Measurements from ENCODE around the gene TSPAN10.
"Not testable (repeated sequence)": the region's sequence is repeated elsewhere in the genome, so short reads cannot be mapped to it uniquely, and the experiment has no call there.

TSPAN10 gene

DNA sequence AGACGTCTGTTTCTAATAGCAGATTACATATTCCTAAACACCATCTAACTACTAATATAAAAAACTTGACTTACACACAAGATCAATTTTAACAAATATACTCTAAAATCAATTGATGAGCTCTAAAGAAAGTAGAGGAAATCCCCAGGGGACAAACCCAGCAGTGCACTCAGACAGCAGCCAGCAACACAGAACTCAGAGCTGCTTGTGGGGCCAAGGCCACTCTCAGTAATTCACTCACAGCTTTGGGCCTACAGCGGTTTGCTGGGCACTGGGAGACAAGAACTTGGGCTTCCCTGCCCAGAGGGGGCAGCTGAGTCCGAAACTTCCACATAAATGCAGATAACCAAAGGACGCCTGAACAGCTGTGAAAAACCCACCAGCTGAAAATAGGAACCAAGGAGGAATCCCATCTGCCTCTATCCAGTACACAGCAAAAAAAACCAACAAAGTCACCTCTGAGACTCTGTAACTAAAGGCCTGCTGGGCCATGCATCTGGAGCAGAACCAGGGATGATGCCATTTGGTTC is 21.5 kb upstream of the TSPAN10 start:
- Mint-ChIP-seq H3K4me3 (no peak overlapping the region), H3K27ac (peak overlapping the region; percentile 94), H3K4me1 (peaks cover 32% of the 10 kb centered on the region), H3K9me3 (no peaks in the 10 kb centered on the region), H3K36me3 (peaks cover 87% of the 10 kb centered on the region)
- DNase-seq (ENCODE audit: low spot score in 2 of 2), result no peak
- no peak for ATAC-seq

DNA sequence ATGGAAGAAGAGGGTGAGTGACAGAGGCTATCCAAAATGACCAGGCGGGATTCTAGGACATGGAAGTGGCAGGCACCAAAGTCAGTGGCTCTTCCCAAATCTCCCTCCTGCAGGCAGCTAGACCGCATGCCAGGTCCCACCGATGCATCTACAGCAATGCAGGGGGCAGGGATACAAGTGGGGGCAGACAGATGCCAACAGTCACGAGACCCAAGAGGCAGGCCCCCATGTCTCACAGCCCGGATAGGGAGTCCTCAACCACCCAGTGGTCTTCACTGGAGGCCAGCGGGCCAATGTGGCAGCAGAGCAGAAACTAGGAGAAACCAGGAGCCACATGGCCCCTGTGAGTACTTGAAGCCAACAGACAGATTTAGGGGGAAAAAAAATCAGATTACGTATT is 20.1 kb upstream of the TSPAN10 start:
- H3K27ac Mint-ChIP-seq, result peak overlapping the region; percentile 17

DNA sequence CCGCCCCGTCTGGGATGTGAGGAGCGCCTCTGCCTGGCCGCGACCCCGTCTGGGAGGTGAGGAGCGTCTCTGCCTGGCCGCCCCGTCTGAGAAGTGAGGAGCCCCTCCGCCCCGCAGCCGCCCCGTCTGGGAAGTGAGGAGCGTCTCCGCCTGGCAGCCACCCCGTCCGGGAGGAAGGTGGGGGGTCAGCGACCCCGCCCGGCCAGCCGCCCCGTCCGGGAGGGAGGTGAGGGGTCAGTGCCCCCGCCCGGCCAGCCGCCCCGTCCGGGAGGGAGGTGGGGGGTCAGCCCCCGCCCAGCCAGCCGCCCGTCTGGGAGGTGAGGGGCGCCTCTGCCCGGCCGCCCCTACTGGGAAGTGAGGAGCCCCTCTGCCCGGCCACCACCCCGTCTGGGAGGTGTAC is 18.7 kb upstream of the TSPAN10 start:
- H3K9me3 Mint-ChIP-seq; H3K27ac Mint-ChIP-seq; ATAC-seq; H3K4me3 Mint-ChIP-seq; DNase-seq (ENCODE audit: low spot score in 2 of 2): not testable (repeated sequence)
- Mint-ChIP-seq H3K4me1 (peaks cover 40% of the 10 kb centered on the region), H3K36me3 (peaks cover 88% of the 10 kb centered on the region)

More for the DNA sequence above, 20.1 kb upstream of the TSPAN10 start:
- Mint-ChIP-seq H3K9me3 (no peaks in the 10 kb centered on the region), H3K4me3 (no peak overlapping the region), H3K36me3 (peaks cover 88% of the 10 kb centered on the region), H3K4me1 (peaks cover 40% of the 10 kb centered on the region)
- ATAC-seq (no peak), DNase-seq (ENCODE audit: low spot score in 2 of 2) (no peak)

DNA sequence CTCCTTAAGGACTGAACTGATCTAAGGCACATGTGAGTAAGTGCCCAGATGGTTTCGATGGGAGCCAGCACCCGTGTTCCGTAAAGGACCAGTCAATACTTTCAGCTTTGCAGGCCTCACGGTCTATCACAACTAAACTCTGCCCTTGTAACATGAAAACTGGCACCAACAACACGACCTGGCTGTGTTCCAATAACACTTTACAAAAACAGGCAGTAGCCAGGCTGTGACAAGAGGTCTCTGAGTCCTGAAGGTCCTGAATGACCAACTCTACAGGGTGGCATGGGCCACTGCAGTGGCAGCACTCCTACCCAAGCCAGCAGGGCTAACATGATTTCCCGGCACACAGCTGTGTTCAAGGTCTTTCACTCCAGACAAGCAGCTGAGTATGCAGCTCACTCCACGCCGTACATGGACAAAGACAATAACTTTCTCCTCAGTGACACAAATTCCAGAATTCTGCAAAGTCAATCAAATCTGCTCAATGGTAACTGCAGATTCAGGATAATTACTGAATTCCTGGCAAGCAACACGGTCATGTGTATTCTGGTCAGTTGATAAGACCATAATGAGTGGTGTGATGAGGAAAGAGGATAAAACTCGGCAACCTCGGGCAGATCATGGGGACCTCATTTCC is 15.4 kb upstream of the TSPAN10 start:
- DNase-seq (ENCODE audit: low spot score in 2 of 2), result no peak
- no peak for ATAC-seq
- Mint-ChIP-seq H3K9me3 (no peaks in the 10 kb centered on the region), H3K27ac (no peak overlapping the region), H3K4me3 (no peak overlapping the region), H3K4me1 (peaks cover 28% of the 10 kb centered on the region), H3K36me3 (peaks cover 88% of the 10 kb centered on the region)

DNA sequence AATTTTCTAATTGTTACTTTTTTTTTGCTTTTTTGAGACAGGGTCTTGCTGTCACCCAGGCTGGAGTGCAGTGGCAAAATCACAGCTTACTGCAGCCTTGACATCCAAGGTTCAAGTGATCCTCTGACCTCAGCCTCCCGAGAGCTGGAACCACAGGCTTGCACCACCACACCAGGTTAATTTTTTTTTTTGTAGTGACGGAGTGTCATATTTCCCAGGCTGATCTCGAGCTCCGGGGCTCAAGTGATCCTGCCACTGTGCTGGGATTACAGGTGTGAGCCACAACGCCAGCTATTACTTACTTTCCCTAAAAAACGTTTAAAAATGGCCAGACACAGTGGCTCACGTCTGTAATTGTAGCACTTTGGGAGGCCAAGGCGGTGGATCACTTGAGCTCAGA is 6.7 kb upstream of the TSPAN10 start:
- Mint-ChIP-seq H3K36me3 (peaks cover 94% of the 10 kb centered on the region), H3K4me1 (peaks cover 3% of the 10 kb centered on the region), H3K9me3 (no peaks in the 10 kb centered on the region), H3K4me3 (no peak overlapping the region), H3K27ac (peak overlapping the region; percentile 26)
- ATAC-seq (no peak), DNase-seq (ENCODE audit: low spot score in 2 of 2) (no peak)

DNA sequence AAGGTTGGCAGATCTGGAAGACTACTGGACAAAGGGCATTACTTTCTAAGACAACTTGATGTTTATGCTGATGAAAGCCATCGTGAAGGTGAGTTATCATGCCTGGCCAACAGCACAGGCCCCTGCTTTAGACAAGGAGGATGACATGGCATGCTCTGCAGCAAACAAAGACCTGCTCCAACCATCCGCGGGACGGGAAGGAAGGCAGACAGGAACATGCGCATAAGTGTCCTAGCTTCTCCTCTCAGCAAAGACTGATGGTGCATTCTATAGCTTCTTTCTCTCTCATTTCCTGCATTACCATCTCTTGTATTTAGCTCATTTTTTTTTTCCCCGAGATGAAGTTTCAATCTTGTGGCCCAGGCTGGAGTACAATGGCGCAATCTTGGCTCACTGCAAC is 5.5 kb upstream of the TSPAN10 start:
- H3K4me3 Mint-ChIP-seq, result no peak overlapping the region
- H3K9me3 Mint-ChIP-seq, result no peaks in the 10 kb centered on the region
- H3K36me3 Mint-ChIP-seq, result peaks cover 94% of the 10 kb centered on the region
- peaks cover 12% of the 10 kb centered on the region for H3K4me1 Mint-ChIP-seq
- no peak overlapping the region for H3K27ac Mint-ChIP-seq
- ATAC-seq (no peak), DNase-seq (ENCODE audit: low spot score in 2 of 2) (no peak)

DNA sequence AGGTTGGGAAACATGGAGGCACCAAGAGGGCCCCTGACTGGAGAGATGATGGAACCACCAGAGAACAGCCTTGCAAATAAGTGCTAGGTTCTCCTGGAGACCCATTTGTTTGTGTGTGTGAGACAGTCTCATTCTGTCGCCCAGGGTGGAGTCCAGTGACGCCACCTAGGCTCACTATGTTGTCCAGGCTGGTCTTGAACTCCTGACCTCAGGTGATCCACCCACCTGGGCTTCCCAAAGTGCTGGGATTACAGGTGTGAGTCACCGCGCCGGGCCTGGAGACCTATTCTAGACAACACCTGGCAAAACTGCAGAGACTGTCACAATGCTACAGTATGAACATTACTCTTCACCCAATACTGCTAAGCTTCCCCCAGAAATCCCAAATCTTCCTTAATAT is 1.6 kb upstream of the TSPAN10 start:
- H3K27ac Mint-ChIP-seq, result peak overlapping the region; percentile 98
- no peak for ATAC-seq

DNA sequence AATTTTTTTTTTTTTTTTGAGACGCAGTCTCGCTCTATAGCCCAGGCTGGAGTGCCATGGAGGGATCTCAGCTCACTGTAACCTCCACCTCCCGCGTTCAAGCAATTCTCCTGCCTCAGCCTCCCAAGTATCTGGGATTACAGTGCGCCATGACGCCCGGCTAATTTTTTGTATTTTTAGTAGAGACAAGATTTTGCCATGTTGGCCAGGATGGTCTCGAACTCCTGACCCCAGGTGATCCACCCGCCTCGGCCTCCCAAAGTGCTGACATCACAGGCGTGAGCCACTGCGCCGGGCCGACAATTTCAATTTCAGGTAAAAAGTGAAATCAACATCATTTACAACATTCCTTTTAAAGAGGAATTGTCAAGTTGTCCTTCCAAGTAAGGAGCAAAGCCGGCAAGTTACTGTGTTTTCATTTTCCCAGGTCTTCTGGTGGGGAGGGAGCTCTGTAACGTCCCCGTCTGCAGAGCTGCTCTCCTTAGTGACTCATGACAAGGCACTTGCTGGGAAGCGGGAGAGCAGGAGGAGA is 957 bp upstream of the TSPAN10 start:
- peak; percentile 41 for ATAC-seq
- H3K4me1 Mint-ChIP-seq, result peaks cover 12% of the 10 kb centered on the region
- peak overlapping the region; percentile 96 for H3K4me3 Mint-ChIP-seq

More for the DNA sequence above, 1.6 kb upstream of the TSPAN10 start:
- peaks cover 56% of the 10 kb centered on the region for H3K36me3 Mint-ChIP-seq
- peak overlapping the region; percentile 96 for H3K4me3 Mint-ChIP-seq
- H3K9me3 Mint-ChIP-seq, result no peaks in the 10 kb centered on the region
- DNase-seq (ENCODE audit: low spot score in 2 of 2), result no peak
- peaks cover 12% of the 10 kb centered on the region for H3K4me1 Mint-ChIP-seq

DNA sequence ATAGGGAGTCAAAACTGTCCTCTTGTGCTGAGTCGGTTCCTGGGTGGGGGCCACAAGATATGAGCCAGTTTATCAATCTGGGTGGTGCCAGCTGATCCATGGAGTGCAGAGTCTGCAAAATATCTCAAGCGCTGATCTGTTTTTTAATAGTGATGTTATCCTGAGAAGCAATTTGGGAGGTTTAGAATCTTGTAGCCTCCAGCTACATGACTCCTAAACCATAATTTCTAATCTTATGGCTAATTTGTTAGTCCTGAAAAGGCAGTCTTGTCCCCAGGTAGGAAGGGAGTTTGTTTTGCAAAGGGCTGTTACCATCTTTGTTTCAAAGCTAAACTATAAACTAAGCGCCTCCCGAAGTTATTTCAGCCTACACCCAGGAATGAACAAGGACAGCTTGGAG is 1.7 kb downstream of the TSPAN10 start:
- H3K9me3 Mint-ChIP-seq, result no peaks in the 10 kb centered on the region
- H3K4me3 Mint-ChIP-seq, result no peak overlapping the region
- peaks cover 12% of the 10 kb centered on the region for H3K4me1 Mint-ChIP-seq
- no peak for ATAC-seq
- peaks cover 28% of the 10 kb centered on the region for H3K36me3 Mint-ChIP-seq
- H3K27ac Mint-ChIP-seq, result no peak overlapping the region
- no peak for DNase-seq (ENCODE audit: low spot score in 2 of 2)

More for the DNA sequence above, 957 bp upstream of the TSPAN10 start:
- no peaks in the 10 kb centered on the region for H3K9me3 Mint-ChIP-seq
- no peak for DNase-seq (ENCODE audit: low spot score in 2 of 2)
- H3K27ac Mint-ChIP-seq, result peak overlapping the region; percentile 98
- H3K36me3 Mint-ChIP-seq, result peaks cover 50% of the 10 kb centered on the region

DNA sequence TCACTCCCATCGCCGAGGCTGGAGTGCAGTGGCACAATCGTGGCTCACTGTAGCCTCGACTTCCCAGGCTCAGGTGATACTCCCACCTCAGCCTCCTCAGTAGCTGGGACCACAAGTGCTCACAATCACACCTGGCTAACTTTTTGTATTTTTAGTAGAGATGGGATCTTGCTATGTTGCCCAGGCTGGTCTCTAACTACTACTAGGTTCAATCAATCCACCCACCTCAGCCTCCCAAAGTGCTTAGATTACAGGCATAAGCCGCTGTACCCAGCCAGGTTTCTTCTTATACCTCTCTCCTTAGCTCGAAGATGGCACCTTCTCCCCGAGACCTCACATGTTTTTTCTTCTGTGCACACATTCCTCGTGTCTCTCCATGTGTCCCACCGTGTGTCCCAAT is 3.0 kb downstream of the TSPAN10 start:
- ATAC-seq (no peak), DNase-seq (ENCODE audit: low spot score in 2 of 2) (no peak)
- Mint-ChIP-seq H3K27ac (no peak overlapping the region), H3K36me3 (peaks cover 15% of the 10 kb centered on the region), H3K4me1 (peaks cover 12% of the 10 kb centered on the region), H3K9me3 (no peaks in the 10 kb centered on the region), H3K4me3 (no peak overlapping the region)

DNA sequence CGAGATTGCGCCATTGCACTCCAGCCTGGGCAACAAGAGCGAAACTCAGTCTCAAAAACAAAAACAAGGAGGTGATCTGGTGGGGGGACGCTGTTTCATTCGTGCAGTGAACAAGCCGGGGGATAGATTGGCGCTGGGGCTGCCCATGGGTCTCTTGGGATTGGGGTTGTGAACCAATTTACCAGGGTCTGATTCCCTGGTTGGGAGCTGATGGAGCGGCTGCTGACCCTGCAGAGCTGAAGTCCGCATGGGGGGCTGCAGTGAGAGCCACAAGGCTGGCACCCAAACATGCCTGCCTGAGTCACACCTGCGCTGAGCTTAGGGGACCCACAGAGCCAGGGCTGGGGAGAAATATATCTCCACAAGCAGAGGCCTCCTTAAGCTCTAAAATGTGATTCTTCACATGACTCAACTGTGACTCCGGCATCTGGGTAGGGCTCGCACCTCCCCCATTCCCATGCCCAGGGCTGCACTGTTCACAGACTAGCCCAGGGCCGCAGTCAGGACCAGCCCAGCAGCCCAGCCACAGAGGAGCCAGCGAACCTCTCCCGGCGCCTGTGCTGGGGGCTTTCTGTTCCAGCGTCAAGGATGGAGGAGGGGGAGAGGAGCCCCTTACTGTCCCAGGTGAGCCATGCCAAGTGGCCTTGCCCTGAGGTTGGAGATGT is 5.0 kb downstream of the TSPAN10 start:
- DNase-seq (ENCODE audit: low spot score in 2 of 2), result no peak
- H3K9me3 Mint-ChIP-seq, result no peaks in the 10 kb centered on the region
- H3K4me1 Mint-ChIP-seq, result no peaks in the 10 kb centered on the region
- no peaks in the 10 kb centered on the region for H3K36me3 Mint-ChIP-seq
- H3K4me3 Mint-ChIP-seq, result no peak overlapping the region
- no peak for ATAC-seq
- H3K27ac Mint-ChIP-seq, result no peak overlapping the region

DNA sequence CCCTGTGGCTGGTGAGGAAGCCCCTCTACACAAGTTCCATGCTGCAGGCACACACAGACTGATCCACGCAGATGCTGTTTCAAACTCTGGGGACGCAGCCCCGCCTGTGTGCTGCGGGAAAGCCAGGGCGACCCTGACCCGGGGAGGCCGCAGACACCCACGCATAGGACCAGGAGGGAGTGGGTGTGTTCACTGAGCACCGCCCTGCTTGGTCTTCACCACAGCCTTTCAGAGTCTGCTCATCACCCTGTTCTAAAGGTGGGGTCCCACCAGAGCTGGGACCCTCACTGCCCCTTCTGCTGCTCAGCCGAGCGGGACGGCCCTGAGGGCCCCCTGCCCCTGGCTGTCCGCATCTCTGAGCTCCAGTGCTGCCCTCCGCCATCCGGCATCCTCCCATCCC is 7.5 kb downstream of the TSPAN10 start:
- DNase-seq (ENCODE audit: low spot score in 2 of 2) (no peak), ATAC-seq (peak; percentile 32)
- Mint-ChIP-seq H3K9me3 (no peaks in the 10 kb centered on the region), H3K27ac (peak overlapping the region; percentile 58), H3K4me3 (no peak overlapping the region), H3K4me1 (no peaks in the 10 kb centered on the region), H3K36me3 (no peaks in the 10 kb centered on the region)

DNA sequence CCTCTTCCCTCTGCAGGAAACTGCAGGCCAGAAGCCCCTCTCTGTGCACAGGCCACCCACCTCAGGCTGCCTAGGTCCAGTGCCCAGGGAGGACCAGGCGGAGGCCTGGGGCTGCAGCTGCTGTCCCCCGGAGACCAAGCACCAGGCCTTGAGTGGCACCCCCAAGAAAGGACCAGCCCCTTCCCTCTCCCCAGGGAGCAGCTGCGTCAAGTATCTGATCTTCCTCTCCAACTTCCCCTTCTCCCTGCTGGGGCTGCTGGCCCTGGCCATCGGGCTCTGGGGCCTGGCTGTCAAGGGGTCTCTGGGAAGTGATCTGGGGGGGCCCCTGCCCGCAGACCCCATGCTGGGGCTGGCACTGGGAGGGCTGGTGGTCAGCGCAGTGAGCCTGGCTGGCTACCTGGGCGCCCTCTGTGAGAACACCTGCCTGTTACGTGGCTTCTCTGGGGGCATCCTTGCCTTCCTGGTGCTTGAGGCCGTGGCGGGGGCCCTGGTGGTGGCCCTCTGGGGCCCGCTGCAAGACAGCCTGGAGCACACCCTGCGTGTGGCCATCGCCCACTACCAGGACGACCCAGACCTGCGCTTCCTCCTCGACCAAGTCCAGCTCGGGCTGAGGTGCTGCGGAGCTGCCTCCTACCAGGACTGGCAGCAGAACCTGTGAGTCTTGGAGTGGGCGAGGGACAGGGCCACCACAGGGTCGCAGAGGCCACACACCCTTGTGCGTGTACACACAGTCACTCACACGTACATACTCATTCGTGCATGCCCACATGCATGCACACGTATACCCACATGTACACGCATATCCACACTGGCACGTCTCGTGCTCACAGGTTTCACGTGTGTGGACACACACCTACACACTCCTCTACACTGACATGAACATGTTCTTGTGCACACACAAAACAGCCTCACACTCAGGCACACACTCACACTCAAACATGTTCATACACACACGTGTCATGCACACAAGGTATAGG is 8.3 kb downstream of the TSPAN10 start:
- H3K36me3 Mint-ChIP-seq, result no peaks in the 10 kb centered on the region
- no peaks in the 10 kb centered on the region for H3K9me3 Mint-ChIP-seq
- H3K27ac Mint-ChIP-seq, result no peak overlapping the region
- ATAC-seq, result no peak
- H3K4me1 Mint-ChIP-seq, result no peaks in the 10 kb centered on the region
- no peak for DNase-seq (ENCODE audit: low spot score in 2 of 2)
- no peak overlapping the region for H3K4me3 Mint-ChIP-seq

DNA sequence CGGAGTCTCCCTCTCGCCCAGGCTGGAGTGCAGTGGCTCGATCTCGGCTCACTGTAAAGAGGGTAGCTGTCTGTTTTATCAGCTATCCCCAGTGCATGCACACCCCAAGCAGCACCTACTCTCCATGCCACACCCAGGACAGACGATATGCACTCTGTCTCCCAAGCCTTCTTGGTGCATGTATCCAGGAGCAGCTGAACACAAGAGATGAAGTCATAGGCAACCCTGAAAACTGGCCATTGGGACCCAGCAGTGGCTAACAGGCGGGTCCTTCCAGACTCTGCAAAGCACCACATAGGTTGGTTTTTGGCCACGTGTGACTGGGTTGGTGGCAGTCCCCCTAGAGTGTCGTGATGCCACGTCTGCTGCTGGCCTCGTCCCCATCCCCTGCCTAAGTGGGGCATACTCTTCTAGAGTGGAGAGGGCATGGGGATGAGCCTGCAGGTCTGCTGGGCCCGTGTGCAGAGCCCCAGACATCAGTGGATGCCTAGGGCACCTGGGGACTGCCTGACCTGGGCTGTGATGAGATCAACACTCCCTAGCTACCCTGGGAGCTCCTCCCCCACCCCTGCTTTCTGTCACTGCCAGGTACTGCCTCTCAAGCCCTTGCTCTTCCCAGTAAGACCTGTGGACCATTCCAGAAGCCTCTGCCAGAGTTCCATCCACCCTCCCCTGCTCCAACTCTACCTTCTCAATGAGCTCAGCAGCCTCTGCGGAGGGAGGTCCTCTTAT is 10.0 kb downstream of the TSPAN10 start:
- Mint-ChIP-seq H3K27ac (no peak overlapping the region), H3K9me3 (no peaks in the 10 kb centered on the region), H3K4me1 (no peaks in the 10 kb centered on the region), H3K36me3 (no peaks in the 10 kb centered on the region), H3K4me3 (no peak overlapping the region)
- no peak for DNase-seq (ENCODE audit: low spot score in 2 of 2)
- no peak for ATAC-seq

All from stimulated activated effector memory CD8-positive, alpha-beta T cell treated with anti-CD3 and anti-CD28 coated beads, Interleukin-12 subunit alpha, Interleukin-12 subunit beta, amount 100 ng/mL, for 72 hours (primary cell).